HG02884 (cell line): ENCODE data around the gene HOXC10.

Experiments
- ATAC-seq: cut with Tn5 transposase; IDR thresholded peaks from one replicate; pipeline ENCODE4 v1.9.1; 2021; ENCODE audit warnings: mild to moderate bottlenecking, moderate library complexity; ENCODE audit not compliant: unreplicated experiment

The HOXC10 gene

GRCh38 chr12:53990311-53991076, 5.5 kb downstream of the HOXC10 start:
- ATAC-seq, result no peak

GRCh38 chr12:53991077-53991460, 6.1 kb downstream of the HOXC10 start:
- no peak for ATAC-seq

- ATAC-seq, result no peak
Observed at GRCh38 chr12:53992377-53992889, 7.5 kb downstream of the HOXC10 start.

DNA sequence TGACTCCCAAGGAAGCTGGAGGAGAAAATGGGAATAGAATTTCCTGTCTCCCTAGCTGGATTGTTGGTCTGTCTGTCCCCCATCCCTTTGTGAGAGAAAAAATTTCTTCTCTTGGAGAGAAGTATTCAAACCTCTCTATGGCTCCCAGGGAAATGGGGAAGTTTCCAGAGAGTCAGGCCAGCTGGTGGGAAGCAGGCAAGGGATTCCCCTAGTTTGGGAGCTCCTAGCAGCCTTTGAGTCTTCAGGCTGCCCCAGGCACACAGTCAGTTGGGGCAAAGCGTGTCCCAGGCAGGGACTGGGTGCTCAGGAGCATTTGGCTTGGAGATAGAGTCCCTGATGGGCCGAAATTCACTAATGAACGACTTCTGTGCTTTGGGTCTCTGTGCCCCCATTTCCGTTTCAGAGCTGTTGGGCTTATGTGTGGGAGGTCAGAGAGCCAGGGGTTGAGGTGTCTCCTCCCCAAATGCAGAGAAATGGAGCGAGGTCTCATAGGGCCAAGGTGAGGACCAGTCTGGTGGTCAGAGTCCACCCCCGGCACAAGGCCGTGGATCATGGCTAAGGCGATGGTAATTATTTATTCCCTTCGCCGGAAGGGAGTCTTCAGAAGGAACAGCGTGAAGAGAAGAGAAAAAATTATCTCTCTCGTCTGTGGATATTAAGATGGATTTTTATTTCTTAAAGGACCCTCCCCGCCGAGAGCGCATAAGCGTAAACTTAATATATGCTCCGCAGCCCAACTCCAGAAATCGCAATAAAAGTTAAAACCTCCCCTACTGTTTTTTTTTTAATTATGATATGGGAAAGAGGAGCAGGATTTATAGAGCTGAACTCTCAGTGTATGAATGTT, 8.4 kb downstream of the HOXC10 start:
- ATAC-seq, result no peak

- ATAC-seq, result no peak
Observed at GRCh38 chr12:53994009-53994263, 9.0 kb downstream of the HOXC10 start.

DNA sequence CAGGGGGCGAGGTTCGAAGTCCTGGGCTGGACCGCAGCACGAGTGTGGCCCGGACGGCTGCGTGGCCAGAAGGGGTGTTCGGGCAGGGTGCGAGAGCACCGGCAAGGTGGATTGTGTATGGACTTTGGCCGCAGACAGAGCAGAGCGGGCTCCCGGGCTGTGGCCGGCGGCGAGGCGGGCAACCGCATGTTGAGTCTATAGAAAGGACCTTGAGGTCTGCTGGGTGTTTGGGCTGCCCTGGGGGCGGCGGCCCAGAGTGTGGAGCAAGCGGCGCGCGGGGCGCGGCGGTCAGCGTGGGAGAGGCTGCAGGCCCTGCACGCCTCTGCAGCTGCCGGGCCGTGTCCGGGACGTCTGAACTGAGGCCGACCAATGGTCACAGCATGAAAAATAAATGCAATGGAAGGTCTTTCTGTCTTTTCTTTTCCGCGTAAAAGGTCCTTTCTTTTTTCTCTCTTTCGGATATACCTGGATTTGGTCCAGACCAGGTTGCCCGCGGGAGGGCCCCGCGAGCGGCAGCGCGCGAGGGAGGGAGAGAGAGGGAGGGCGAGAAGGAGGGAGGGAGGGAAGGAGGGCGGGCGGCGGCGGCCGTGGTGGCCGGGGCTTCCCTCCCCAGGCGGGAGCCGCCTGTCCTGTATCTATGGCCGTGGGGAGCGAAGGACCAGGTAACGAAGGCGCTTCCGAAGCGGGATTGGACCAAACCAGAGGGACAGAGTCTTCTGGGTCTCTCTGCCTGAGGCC, 9.5 kb downstream of the HOXC10 start:
- no peak for ATAC-seq

DNA sequence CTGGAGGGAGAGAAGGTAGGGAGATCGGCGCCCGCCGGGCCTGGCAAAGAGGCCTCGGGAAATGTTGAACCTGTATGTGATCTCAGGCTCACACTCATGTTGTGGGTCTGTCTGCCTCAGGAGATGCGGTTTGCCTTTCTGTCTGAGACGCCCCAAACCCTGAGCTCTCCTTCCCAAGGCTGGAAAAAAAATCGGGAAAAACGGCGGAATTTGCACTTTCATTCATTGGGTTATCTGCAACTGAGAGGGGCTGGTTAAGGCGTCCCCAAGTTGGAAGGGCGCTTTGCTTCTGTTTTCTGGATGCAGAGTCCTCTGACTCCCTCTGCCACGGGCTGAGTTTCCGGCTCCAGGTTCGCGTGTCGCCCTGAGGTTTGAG, 10.0 kb downstream of the HOXC10 start:
- ATAC-seq, result no peak

DNA sequence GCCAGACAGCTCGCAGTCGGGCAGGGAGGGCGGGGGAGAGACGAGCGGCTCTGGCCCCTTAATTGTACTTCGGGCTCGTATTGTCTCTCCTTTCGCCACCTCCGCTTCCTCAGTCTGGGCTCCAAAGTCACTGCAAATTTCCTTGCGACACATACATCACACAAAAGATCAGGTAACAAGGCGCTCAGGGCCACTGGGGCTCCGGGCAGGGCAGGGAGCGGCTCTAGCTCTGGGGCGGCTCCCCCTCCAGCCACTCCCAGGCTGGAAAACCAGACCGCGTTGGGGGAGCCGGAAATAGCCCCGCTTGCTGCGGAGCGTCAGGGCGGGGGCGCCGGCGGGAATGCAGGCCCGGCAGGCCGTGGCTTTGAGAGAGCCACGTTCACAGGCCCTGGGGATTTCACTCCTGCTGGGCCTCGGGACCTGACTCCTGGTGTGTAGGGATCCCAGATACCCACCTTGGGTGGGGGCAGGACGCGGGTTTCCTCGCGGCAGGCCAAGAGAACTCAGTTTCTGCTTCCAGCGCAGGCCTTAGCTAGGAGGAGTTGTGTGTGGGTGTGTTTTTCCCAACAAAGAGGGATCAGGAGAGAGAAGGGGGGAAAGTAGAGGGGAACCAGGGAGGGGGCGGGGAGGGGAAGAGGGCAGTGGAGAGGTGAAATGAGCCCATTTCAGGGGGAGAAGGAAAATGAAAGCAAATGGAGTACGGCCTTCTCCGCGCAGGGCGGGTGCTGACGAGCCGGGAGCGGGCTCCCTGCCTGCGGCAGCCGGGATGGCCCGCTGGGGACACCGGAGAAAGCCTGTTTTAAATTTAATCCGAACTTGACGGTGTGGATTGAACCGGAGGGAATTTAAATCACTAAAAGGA, 10.7 kb downstream of the HOXC10 start:
- no peak for ATAC-seq

GRCh38 chr12:53996240-53997203, 11.6 kb downstream of the HOXC10 start:
- ATAC-seq, result no peak

DNA sequence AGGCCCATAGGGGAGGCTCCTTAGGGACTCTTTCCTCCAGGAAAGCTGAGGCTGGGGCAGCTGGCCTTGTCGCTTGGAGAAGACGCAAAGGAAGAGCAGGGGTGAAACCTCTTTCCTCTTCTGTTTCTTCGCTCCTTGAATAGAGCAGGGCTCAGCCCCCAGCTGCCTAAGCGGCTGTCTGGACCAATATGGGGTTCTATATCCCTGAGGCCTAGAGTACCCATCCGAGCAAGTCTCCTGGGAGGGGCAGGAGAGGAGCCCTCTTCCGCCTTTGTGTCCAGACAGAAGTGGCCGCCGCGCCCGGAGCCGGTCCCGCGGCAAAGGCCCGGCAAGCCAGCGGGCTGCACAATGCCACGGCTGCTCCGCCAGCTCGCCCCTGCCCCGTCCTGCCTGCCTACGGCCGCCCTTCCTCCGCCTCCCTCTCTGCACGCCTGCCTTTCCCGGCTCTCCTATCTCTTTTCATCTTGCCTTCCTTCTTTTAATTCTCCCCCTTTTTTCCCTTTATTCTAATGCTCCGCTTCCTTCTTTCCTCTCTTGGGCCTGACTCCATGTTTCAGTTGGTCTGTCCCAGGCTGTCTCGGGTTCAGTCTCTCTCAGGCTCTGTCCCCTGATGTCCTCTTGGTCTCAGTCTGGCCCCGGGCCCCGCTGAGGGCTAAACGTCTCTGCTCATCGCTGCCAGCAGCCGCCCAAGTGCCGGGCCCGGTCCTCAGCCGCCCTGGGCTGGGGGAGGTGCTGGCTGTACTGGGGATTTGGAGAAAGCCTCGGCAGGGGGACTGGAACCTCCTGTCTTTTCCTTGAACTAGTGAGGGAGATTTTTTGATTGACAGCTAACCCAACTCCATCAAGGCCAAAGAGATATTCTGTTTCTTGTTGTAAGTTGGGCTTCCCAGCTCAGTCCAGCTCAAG, 12.5 kb downstream of the HOXC10 start:
- ATAC-seq, result no peak

DNA sequence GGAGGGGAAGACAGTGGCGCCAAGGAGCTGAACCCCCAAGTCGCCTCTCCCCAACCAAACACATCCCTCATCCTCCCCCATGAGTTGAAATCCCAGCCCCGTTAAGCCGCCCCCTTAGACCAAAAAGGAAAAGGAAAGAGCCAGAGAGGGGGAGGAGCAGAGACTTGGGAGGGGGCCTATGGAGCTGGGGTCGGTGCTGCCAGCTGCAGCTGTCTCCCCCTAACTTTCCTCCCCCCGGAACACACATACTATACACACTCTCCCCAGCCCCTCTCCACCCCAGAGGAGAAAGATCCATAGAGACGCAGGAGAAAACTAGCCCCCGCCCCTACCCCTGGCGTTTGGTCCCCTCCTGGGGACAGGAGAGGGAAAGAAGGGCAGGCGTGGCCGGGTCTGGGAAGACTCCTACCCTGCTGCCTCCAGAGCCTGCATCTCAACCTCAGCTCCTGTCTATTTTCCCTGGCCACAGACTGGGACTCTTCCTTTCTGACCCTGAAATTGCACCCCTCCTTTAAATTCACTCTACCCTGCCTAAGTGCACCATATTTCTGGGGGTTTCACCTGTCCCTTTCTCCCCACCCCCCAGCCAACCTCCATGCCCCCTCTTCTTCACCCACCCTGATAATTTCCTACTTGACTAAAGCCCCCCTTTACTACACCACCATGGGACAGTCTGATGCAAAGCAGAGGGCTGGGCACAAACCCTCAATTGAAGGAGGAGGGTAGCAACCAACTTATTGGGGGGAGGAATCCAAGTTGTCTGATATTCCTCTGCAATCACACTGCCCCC, 13.4 kb downstream of the HOXC10 start:
- ATAC-seq, result no peak

DNA sequence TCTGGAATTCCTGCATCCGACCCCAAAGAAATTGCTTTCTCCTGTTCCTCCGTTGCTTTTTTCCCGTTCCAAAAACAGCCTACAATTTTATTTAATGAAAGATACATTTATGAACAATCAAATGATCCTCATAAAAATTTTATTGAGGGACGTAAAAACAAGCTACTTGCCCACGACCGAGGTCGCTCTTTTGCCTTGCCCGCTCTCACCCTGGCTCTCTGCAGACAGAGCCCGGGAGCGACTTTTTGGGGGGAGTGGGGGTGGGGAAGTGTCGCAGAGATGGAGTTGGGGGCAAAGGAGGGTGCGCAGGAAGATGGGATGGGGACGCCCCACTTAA, 13.9 kb downstream of the HOXC10 start:
- no peak for ATAC-seq

DNA sequence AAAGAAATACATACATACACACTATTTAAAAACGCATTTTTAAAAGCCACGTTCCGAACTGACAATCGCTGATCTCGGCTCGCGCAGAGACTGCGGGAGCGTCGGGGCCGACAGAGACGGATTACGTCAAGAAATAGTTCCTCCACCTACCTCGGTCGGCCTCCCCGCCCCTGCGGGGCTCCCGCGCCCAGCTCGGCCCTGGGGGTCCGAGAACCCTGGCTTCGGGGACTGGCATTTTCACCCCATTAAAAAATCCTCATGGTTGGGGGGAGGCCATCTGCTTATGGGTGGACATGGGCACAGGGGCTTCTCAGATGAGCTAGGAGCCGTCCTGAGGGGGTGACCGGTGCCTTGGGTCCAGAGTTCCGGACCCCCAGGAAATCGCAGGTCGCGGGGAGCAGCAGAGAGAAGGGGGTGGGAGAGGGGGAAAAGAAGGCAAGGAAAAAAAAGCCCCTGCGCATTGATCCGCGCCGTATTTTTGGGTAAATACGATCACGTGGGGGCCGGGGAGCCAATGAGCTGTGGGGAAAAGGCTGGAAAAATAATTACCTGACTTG, 14.7 kb downstream of the HOXC10 start:
- ATAC-seq, result no peak

DNA sequence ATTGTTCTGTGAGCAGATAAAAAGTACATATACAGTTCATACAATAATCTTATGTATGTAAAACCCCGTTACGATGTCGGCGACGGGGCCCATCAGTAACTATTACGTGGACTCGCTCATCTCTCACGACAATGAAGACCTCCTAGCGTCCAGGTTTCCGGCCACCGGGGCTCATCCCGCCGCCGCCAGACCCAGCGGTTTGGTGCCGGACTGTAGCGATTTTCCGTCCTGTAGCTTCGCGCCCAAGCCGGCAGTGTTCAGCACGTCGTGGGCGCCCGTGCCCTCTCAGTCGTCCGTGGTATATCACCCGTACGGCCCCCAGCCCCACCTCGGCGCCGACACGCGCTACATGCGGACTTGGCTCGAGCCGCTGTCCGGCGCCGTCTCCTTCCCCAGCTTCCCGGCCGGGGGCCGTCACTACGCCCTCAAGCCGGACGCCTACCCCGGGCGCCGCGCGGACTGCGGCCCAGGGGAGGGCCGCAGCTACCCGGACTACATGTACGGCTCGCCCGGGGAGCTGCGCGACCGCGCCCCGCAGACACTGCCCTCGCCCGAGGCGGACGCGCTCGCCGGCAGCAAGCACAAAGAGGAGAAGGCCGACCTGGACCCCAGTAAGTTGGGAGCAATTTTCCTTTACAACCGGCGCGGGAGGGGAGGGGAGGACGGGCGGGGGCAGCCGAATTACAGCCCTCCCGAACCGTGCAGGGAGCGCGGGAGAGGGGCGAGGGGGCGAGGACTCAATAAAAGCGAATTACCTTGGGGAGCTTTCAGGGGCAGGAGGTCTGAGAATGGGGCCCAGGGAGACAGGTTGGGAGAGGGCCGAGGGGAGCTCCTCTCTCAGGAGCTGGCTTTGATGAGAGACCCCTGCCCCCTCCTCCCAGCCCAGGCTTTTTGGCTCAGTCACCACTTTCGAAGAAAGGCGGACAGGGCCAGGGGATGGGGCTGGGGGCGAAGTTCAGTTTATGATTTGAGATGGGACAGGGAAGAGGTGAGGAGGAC, 15.5 kb downstream of the HOXC10 start, which contains the start of gene HOXC9:
TSS of gene HOXC9 (plus strand) at position 46 of the 999 bp plus-strand sequence. CDS start at position 74, 28 bp downstream.
- no peak for ATAC-seq

GRCh38 chr12:54001283-54002187, 16.6 kb downstream of the HOXC10 start:
- ATAC-seq, result no peak
